Astrocyte (in vitro differentiated cells and primary cell): ENCODE data around the gene DPM1.

Experiments
- CTCF ChIP-seq: IDR thresholded peaks from 2 replicates; pipeline ENCODE4 v1.5.1; 2011; ENCODE audit warnings: low read depth, mild to moderate bottlenecking, inconsistent platforms, low read length, moderate library complexity; ENCODE audit not compliant: insufficient read depth
- EZH2 ChIP-seq: IDR thresholded peaks from 2 replicates; pipeline ENCODE4 v1.6.1; 2012; ENCODE audit warnings: mild to moderate bottlenecking, low read length, inconsistent platforms; ENCODE audit not compliant: insufficient read depth

GRCh38 chr20:50991076-50991475 lies 32.7 kb upstream of the DPM1 start:
- TF ChIP-seq CTCF (no peak), EZH2 (no peak)
